ENCODE measurements around the gene NRN1.
A peak's percentile ranks its signal among the peaks of the same experiment; 100 is the strongest.
"Not testable (repeated sequence)": the region's sequence is repeated elsewhere in the genome, so short reads cannot be mapped to it uniquely, and the experiment has no call there.

The NRN1 gene

GRCh38 chr6:6006428-6007365 lies at the start of gene NRN1:
NRN1 (minus strand) TSS chr6:6006925; CDS start chr6:6006749, 176 bp downstream.
- no peak for DNase-seq (ENCODE audit: low spot score)
- no peak for FAIRE-seq

GRCh38 chr6:6052216-6052615 lies 45.5 kb upstream of the NRN1 start:
- no peak for DNase-seq (ENCODE audit: low spot score)
- no peak for FAIRE-seq

- DNase-seq (ENCODE audit: low spot score): no peak
- FAIRE-seq: no peak
Observed at GRCh38 chr6:6046716-6047115, 40.0 kb upstream of the NRN1 start.

GRCh38 chr6:6039946-6040509 lies 33.3 kb upstream of the NRN1 start:
- DNase-seq (ENCODE audit: low spot score) (no peak), FAIRE-seq (no peak)

- FAIRE-seq (no peak), DNase-seq (ENCODE audit: low spot score) (no peak)
Observed at GRCh38 chr6:6037179-6037578, 30.5 kb upstream of the NRN1 start.

- DNase-seq (ENCODE audit: low spot score) (no peak), FAIRE-seq (no peak)
Observed at GRCh38 chr6:6033858-6034257, 27.1 kb upstream of the NRN1 start.

- FAIRE-seq (no peak), DNase-seq (ENCODE audit: low spot score) (no peak)
Observed at GRCh38 chr6:6026513-6027205, 19.9 kb upstream of the NRN1 start.

GRCh38 chr6:6025736-6026135 lies 19.0 kb upstream of the NRN1 start:
- DNase-seq (ENCODE audit: low spot score) (no peak), FAIRE-seq (no peak)

- FAIRE-seq (no peak), DNase-seq (ENCODE audit: low spot score) (no peak)
Observed at GRCh38 chr6:6024220-6024619, 17.5 kb upstream of the NRN1 start.

GRCh38 chr6:6022841-6023240 lies 16.1 kb upstream of the NRN1 start:
- FAIRE-seq; DNase-seq (ENCODE audit: low spot score): not testable (repeated sequence)

- peak; percentile 4 for DNase-seq (ENCODE audit: low spot score)
Observed at GRCh38 chr6:6008648-6009421, 2.1 kb upstream of the NRN1 start.

GRCh38 chr6:6008089-6008647 lies 1.4 kb upstream of the NRN1 start:
- no peak for DNase-seq (ENCODE audit: low spot score)
- no peak for FAIRE-seq

More at GRCh38 chr6:6008648-6009421, 2.1 kb upstream of the NRN1 start:
- FAIRE-seq: no peak

GRCh38 chr6:6007366-6008088 lies 802 bp upstream of the NRN1 start:
- DNase-seq (ENCODE audit: low spot score): no peak
- no peak for FAIRE-seq

- DNase-seq (ENCODE audit: low spot score) (no peak), FAIRE-seq (no peak)
Observed at GRCh38 chr6:6006006-6006427, 708 bp downstream of the NRN1 start.

- FAIRE-seq (no peak), DNase-seq (ENCODE audit: low spot score) (no peak)
Observed at GRCh38 chr6:6005051-6006005, 1.4 kb downstream of the NRN1 start.

GRCh38 chr6:6004390-6004995 lies 2.2 kb downstream of the NRN1 start:
- FAIRE-seq (no peak), DNase-seq (ENCODE audit: low spot score) (no peak)

- no peak for DNase-seq (ENCODE audit: low spot score)
- no peak for FAIRE-seq
Observed at GRCh38 chr6:6003621-6004366, 2.9 kb downstream of the NRN1 start.

Measured in RCC 7860 (cell line).